GM13977 (cell line): Measurements from ENCODE around the gene MYZAP.

ENCODE experiments used
- DNase-seq: peaks from one replicate; pipeline ENCODE4 v3.0.0; 2012; ENCODE audit warnings: low spot score
- in situ Hi-C: fragments of 300-500 bp; cut with MboI; formaldehyde crosslinking; loops from one replicate; pipeline ENCODE4 v1.12.0; 2022; ENCODE audit warnings: low sequenced_read_pairs, low pct_unique_long_range_greater_than_20kb, mixed read lengths, inconsistent platforms; ENCODE audit not compliant: unreplicated experiment
- TF ChIP-seq, protein P1 (sequence below): IDR thresholded peaks from 2 replicates; pipeline ENCODE4 v1.5.1; 2012; ENCODE audit warnings: mild to moderate bottlenecking, control low read depth; ENCODE audit not compliant: insufficient read depth; ENCODE audit errors: extremely low read depth, missing control alignments

Gene MYZAP

DNA sequence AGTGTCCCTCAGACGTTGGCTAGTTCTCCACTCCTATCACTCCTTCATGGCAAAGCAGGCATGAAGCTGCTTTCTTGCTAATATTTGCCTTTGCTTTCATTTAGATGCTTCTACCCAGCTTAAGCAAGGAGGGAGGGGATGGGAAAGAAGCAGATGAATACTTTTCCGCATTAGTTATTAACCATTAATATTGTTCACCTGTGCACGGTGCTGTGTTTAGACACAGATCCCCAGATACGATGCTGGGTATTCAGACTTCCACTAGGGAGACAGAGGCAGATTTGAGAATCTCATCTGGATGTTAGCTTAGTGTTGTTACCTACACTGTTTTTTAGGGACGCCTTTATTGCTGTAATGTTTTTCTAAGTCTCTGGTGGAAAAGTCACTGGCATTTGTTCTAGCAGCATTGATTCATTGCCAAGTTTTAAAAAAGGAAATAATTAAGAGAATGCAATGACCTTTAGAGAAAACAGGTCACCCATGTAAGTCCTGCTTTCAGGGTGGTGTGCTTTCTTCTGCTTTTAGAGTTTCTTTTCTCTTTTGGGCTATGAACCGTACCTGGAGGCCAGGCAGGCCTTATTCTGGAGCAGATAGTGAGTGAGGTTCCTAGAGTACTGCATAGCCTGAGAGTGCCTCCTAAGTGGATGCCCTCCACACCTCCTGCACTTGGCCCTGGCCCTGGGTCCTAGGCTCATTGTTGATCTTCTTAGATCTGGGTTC is 55.5 kb downstream of the MYZAP start:
- TF ChIP-seq, protein P1, sequence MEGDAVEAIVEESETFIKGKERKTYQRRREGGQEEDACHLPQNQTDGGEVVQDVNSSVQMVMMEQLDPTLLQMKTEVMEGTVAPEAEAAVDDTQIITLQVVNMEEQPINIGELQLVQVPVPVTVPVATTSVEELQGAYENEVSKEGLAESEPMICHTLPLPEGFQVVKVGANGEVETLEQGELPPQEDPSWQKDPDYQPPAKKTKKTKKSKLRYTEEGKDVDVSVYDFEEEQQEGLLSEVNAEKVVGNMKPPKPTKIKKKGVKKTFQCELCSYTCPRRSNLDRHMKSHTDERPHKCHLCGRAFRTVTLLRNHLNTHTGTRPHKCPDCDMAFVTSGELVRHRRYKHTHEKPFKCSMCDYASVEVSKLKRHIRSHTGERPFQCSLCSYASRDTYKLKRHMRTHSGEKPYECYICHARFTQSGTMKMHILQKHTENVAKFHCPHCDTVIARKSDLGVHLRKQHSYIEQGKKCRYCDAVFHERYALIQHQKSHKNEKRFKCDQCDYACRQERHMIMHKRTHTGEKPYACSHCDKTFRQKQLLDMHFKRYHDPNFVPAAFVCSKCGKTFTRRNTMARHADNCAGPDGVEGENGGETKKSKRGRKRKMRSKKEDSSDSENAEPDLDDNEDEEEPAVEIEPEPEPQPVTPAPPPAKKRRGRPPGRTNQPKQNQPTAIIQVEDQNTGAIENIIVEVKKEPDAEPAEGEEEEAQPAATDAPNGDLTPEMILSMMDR = no peak
- no peak for DNase-seq
- in situ Hi-C loops = no loop called here

DNA sequence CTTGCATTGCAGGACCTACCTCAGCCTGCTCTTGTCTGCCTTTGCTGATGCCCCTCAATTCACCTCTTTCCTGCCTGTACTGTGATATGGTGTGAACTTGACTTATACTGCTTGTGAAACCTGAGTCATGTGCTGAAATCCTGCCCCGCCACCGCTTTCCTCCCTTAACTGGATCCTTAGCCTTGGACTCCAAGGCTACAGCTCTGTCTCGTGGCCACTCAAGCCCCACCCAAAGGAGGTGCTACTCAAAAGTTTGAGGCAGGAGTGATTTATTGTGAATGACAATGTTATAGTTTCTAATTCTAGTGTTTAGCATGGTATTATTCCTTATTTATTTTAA is 56.1 kb downstream of the MYZAP start:
- in situ Hi-C loops = no loop called here
- no peak for DNase-seq
- TF ChIP-seq, protein P1 = no peak

DNA sequence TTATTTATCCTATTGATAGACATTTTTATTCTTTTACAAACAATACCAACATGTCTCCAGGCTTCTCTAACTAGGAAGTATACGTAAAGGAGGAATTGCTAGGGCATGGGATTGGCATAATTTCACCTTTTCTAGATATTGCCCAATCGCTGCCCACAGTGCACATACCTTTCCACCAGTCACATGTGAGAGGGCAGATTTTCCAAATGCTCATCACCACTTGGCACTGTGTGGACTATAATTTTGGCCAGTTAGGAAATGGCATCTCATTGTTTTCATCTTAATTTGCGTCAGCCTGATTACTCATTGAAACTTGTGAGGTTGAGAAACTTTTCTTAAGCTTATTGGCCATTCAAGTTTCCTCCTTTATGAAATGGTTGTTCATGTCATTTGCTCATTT is 57.4 kb downstream of the MYZAP start:
- in situ Hi-C loops = no loop called here
- no peak for DNase-seq
- TF ChIP-seq, protein P1 = no peak

DNA sequence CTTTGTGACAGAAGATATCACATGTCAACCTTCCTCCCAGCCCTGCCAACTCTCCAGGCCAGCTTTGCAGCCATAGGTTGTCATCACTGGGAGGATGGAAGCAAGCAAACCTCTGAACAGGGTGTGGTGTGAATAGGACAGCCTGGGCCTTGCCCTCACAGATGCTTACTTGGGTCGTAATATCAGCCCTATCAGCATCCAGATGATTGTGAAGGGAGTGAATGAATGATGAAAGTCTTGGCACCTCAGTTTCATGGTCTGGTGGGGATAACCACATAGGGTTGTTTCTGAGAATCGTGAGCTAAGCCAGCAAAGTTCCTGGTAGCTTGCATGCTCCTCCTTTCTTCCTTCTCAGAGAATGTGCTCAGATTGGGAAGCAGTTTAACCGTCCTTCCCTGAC is 59.7 kb downstream of the MYZAP start:
- in situ Hi-C loops = no loop called here
- no peak for DNase-seq

DNA sequence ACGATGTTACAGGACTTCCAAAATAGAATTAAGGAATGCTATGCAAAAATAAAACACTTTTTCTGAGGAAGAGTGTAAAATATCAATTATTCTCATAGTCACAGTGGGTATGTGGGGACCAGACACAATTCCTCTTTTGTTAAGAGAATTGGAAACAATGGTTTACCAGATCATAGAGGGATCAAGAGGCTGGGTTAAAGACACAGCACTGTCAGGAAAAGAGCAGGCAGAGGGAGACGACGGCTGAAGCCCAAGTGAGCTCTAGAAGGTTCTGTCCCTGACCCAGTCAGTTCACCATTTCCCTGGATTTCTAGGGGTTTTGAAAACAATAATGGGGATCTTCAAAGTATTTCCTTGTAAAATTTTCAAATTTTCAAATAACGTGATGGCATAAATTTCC is 60.8 kb downstream of the MYZAP start:
- TF ChIP-seq, protein P1 = no peak
- no peak for DNase-seq
- in situ Hi-C loops = no loop called here

More for the DNA sequence above, 59.7 kb downstream of the MYZAP start:
- TF ChIP-seq, protein P1 = no peak

DNA sequence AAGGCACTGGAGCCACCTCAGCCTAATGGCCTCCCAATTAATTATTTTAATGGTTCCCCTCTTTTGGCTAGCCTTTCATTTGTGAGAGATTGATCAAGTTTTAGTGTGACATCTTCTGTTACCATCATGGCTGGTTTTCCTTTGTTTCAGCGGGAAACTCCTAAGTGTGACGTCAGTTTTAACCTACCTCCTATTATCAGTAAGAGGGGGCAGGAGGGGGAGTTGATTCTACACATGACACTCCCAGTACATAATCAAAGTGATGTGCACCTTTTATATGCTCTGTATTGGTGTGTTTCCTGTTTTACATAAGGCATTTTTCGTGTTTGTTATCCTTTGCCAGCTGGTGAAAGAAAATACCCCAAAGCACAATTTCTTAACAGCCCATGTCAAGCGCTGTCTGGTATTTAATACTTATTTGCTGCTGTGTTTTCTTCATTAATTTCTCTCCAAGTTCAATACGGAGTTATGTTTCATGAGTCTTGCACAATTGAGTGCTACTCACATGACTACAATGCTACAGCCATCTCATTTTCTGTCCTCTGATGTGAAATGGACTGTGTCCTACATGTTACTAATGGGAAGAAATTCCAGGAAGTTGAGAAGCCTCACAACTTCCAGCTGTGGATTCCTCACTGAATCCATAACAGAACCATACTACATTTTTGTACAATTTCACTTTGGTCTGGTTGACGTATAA is 62.6 kb downstream of the MYZAP start:
- no peak for DNase-seq
- in situ Hi-C loops = no loop called here
- TF ChIP-seq, protein P1 = no peak

DNA sequence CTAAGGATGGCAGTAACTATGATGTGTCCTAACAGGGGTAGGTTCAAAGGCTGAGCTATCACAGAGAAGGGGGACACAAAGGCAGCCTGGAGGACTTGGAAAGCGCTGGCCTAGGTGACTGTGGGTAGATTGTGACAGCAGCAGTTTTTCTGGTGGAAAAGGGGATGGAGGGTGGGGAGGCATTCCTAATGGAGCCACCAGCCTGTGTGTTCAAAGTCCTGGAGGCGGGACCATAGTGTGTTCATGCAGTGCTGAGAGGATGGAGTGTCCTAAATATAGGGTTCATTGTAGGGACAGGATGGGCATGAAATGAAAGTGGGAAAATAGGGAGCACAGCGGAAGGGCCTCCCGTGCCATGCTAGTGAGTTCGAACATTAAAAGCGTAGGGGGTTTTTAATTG is 63.3 kb downstream of the MYZAP start:
- no peak for DNase-seq
- TF ChIP-seq, protein P1 = no peak
- in situ Hi-C loops = no loop called here
